HG03045 (cell line): ENCODE data around the gene TANGO2.

Experiments
- ATAC-seq: cut with Tn5 transposase; IDR thresholded peaks from one replicate; pipeline ENCODE4 v1.9.1; 2021; ENCODE audit warnings: mild to moderate bottlenecking, moderate library complexity; ENCODE audit not compliant: unreplicated experiment

TANGO2 gene

GRCh38 chr22:20011123-20011992 is 9.6 kb upstream of the TANGO2 start:
- no peak for ATAC-seq

- ATAC-seq: no peak
These were observed 8.7 kb upstream of the TANGO2 start for GRCh38 chr22:20011993-20012740.

GRCh38 chr22:20012741-20013331 is 8.1 kb upstream of the TANGO2 start:
- no peak for ATAC-seq

GRCh38 chr22:20013382-20013871 is 7.5 kb upstream of the TANGO2 start:
- ATAC-seq: no peak

- no peak for ATAC-seq
These were observed 6.3 kb upstream of the TANGO2 start for GRCh38 chr22:20014526-20015186.

- no peak for ATAC-seq
These were observed 5.7 kb upstream of the TANGO2 start for GRCh38 chr22:20015187-20015625.

- no peak for ATAC-seq
These were observed 4.8 kb upstream of the TANGO2 start for GRCh38 chr22:20015971-20016733.

- ATAC-seq: peak; percentile 64
These were observed 3.9 kb upstream of the TANGO2 start, which contains the start of gene ARVCF for GRCh38 chr22:20016734-20017621. Gene ARVCF, minus strand, starts transcription at chr22:20016823. Its CDS starts 26,029 bp downstream, at chr22:19990794.

- ATAC-seq: no peak
These were observed 3.3 kb upstream of the TANGO2 start for GRCh38 chr22:20017622-20017958.

GRCh38 chr22:20018001-20018400 is 2.9 kb upstream of the TANGO2 start:
- no peak for ATAC-seq

- no peak for ATAC-seq
These were observed 1.0 kb upstream of the TANGO2 start for GRCh38 chr22:20019661-20020532.

- no peak for ATAC-seq
These were observed 579 bp downstream of the TANGO2 start for GRCh38 chr22:20021196-20022181.

GRCh38 chr22:20022231-20022977 is 1.5 kb downstream of the TANGO2 start:
- ATAC-seq: no peak

GRCh38 chr22:20022978-20023613 is 2.2 kb downstream of the TANGO2 start:
- ATAC-seq: no peak

- no peak for ATAC-seq
These were observed 3.3 kb downstream of the TANGO2 start for GRCh38 chr22:20024225-20024624.
